Fibroblast of the aortic adventitia (primary cell): Measurements from ENCODE around the gene C1QBP. TPM values are rescaled to one million over a fixed set of nuclear protein-coding genes. Genes with fewer than 3 reads are reported as not detected.
A peak's percentile ranks its signal among the peaks of the same experiment; 100 is the strongest.

ENCODE experiments used
- DNase-seq: peaks from one replicate; pipeline ENCODE4 v3.0.0-alpha.2; 2010; ENCODE audit warnings: low read depth
- H3K4me3 ChIP-seq: 2 replicates; pipeline ENCODE4 v1.5.1; 2011; ENCODE audit warnings: low read depth, mild to moderate bottlenecking, control low read depth, low read length, moderate library complexity
- total RNA-seq: library from RNA; depleted of rRNA; stranded (reverse); fragments of >200 nt; gene quantifications from 2 replicates; pipeline ENCODE4 v1.2.3, GENCODE V29; 2012; ENCODE audit warnings: low replicate concordance
- TF ChIP-seq, protein P1 (sequence below): IDR thresholded peaks from 2 replicates; pipeline ENCODE4 v1.5.1; 2011; ENCODE audit warnings: mild to moderate bottlenecking, low read length, control low read depth, inconsistent platforms; ENCODE audit not compliant: insufficient read depth

C1QBP gene
- total RNA-seq, 1 donor = 189 TPM

DNA sequence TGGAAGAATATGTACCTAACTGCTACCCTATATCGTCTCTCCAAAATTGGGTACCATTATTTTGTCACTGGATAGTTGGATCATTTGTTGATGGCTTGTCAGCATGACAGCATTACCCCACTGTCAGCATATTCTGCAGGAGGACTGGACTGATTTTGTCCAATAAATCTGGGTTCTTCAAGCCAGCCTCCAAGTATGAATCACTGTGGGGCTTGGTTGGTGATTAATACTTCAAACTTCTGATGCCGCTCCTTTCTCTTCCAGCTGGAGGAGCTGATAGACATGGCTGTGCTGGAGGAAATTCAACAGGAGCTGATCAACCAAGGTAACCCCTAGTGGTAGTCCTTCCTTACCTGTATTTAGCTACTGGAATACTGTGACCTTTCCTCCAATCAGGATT is 16.4 kb downstream of the C1QBP start:
- peak; percentile 49 for DNase-seq
- TF ChIP-seq, protein P1, sequence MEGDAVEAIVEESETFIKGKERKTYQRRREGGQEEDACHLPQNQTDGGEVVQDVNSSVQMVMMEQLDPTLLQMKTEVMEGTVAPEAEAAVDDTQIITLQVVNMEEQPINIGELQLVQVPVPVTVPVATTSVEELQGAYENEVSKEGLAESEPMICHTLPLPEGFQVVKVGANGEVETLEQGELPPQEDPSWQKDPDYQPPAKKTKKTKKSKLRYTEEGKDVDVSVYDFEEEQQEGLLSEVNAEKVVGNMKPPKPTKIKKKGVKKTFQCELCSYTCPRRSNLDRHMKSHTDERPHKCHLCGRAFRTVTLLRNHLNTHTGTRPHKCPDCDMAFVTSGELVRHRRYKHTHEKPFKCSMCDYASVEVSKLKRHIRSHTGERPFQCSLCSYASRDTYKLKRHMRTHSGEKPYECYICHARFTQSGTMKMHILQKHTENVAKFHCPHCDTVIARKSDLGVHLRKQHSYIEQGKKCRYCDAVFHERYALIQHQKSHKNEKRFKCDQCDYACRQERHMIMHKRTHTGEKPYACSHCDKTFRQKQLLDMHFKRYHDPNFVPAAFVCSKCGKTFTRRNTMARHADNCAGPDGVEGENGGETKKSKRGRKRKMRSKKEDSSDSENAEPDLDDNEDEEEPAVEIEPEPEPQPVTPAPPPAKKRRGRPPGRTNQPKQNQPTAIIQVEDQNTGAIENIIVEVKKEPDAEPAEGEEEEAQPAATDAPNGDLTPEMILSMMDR = no peak
- H3K4me3 ChIP-seq = no peak overlapping the region

DNA sequence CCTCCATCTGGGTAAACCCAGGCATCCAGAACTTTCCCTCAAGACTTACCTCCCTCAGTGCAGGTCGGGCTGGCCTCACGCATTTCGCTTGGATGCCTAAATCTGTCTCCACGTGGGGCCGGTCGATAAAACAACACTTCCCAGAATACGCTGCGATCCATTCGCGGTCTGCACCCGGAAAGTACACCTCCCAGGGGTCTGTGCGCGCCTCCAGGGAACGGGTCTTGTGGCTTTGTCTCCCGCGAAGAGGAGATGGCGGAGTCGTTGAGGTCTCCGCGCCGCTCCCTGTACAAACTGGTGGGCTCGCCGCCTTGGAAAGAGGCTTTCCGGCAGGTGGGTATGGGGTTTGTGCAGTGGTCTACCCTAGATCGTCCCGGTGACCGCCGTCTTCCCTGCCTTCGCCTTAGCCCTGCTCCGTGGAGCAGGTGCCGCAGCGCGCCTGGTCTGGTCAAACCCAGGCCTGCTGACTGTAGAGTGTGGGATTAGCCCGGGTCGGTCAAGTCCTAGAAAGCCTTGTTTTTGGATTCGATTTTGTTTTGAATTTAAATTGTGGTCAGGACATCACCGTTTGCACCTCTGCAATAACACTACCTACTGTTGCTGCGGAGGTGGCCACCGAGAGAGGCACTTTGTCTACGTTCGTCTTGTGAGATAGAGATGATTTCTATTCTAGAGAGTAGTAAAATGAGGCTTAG is 18.8 kb downstream of the C1QBP start, which contains the start of gene RPAIN:
Gene RPAIN, plus strand, starts transcription at position 224 of the 695 bp plus-strand sequence. Its CDS starts 29 bp downstream, at position 253.
- DNase-seq = no peak
- TF ChIP-seq, protein P1 = no peak
- peak within 1 kb of the TSS; percentile 96 for H3K4me3 ChIP-seq

DNA sequence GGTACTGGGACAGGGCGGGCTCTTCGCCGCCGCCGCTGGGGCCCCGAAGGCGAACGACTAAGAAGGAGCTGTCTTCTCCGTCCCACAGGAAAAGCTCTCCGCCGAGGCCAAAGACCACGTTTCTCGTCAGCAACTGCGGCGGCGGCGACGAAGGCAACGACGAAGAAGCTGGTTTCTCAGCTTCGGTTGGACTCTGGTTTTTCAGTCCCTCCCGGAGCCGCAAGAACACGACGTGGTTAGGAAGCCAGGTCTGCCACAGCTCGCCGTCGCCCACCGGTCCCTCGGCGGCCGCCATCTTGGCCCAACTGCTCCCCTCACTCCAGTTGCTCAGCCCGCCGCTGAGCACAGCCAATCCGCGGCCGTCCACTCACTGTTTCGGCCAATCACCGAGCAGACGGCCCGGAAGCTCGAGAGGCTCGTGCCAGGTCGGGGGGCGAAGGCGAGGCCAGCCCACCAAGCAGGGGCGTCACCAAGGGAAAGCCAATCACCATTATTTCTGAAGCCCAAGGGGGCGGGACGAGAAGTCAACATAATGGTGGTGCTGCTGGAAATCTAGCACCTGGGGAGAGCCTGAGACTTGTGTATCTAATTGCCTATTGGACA is 19.5 kb downstream of the C1QBP start, which contains the start of gene NUP88:
Gene NUP88, minus strand, starts transcription at position 307 of the 603 bp plus-strand sequence. Its CDS starts 12 bp downstream, at position 295.
- TF ChIP-seq, protein P1 = no peak
- DNase-seq = peak; percentile 95
- H3K4me3 ChIP-seq = peak within 1 kb of the TSS; percentile 96

DNA sequence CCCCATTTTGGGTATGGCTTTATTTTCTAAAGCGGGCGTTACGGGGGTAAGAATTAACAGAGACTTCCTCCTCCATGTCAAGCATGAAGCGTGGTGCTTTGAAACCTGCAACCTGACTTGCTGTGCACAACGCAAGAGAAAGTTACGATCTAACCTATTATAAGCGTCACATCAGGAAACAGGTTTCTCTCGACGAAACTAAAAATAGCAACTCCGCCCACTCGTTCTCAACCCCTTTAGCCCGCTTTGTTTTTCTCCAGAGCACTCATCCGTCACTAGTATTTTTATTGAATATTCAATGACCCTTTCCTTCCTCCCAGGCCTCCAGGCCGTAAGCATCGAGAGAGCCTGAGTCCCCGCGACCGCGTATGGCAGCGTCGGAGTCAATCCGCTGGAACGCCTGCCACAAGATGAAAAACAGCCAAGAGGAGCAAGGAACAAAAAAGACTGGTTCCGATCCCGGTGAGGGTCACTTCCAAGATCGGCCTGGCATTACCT is 20.0 kb downstream of the C1QBP start:
- peak; percentile 25 for DNase-seq
- TF ChIP-seq, protein P1 = no peak
- H3K4me3 ChIP-seq = peak overlapping the region; percentile 96

DNA sequence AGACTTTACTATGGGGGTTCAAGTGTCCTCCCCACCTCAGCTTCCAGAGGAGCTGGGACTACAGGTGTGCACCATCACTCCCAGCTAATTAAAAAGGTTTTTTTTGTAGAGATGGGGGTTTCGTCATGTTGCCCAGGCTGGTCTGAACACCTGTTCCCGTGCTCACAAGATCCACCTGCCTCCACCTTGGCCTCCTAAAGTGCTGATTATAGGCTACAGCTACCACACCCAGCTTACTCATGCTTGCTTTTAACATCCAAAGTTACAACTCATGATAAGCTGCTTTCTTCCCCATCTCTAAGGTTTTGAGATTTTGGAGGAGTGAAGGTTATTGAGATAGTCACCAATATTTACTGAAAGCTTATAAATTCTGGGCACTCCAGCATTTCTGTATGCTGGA is 22.1 kb downstream of the C1QBP start:
- DNase-seq = no peak
- TF ChIP-seq, protein P1 = no peak
- H3K4me3 ChIP-seq = no peak overlapping the region

DNA sequence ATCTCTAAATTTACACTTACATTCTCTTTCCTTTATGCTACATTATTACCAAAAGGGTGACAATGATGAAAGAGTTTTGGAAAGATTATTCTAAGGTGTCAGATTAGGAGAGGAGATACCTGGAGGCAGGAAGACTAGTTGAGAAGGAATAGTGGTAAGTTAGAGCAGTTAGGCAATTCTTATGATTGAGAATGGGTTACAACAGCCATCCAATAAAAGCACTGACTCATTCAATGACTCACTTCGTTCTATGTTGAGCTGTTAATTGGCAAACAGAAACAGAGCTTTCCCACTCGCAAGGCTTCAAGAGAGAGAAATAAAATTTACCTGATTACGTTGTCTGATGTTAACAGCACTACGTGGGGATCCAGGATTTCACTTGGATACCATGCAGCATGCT is 25.3 kb downstream of the C1QBP start:
- TF ChIP-seq, protein P1 = no peak
- no peak overlapping the region for H3K4me3 ChIP-seq
- peak; percentile 94 for DNase-seq
